ENCODE data around the gene P4HTM.

The P4HTM gene

GRCh38 chr3:48984663-48985062 lies 5.4 kb upstream of the P4HTM start:
- no peak for DNase-seq (ENCODE audit: low spot score)

DNA sequence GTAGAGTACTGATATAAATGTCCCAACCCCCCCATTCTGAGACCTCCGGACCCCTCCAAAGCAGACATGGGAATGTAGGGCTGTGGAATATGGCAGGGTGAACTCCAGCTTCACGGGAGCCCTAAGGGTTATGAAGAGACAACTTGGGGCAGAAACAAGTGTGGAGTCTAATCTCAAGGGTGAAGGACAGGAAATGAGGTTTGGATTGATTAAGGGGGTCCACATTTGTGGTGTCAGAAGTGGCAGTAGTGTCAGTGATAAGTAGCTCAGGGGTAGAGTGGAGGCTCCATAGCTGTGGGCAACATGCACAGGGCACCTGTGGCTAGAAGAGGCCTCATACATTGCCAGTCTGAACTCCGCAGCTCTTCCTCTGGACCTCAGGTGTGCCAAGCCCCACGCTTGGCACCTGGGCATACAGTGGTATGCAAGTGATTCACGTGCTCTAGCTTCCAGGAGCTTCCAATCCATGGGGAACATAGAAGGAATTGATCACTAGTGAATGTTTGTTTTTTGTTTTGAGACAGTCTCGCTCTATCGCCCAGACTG lies 4.1 kb upstream of the P4HTM start:
- DNase-seq (ENCODE audit: low spot score), result no peak

DNA sequence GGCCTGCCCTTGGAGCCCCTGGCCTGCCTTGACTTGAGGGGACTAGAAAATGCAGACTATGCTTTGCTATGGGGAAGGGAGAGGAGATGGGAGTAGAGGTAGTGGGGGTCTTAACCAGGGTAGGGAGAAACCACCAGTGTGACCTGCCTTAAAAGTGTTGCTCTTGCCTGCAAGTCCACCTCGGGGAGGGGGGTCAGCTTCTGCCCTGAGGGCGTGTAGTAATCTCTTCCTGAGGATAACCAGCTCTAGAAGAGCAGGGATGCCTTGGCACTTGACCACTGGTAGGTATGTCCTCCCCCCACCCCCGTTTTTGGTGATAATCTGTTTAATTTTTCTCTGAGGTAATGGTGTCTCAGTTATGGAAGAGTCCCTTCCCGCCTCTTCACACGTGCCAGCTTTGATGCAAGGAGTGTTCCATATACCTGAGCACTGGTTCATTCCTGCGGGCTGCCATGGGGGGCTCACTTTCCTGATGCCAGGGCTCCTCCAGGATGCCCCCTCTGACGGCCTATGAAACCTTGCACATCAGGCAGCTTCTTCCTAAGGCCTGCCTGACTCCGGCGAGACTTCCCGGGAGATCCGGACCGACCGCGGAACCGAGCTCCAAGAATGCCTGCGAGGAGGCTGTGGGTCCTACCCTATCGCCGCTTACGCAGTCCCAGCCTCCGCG lies 780 bp upstream of the P4HTM start:
- no peak for DNase-seq (ENCODE audit: low spot score)

GRCh38 chr3:48990636-48991469 lies 812 bp downstream of the P4HTM start:
- no peak for DNase-seq (ENCODE audit: low spot score)

GRCh38 chr3:48991851-48992545 lies 2.0 kb downstream of the P4HTM start:
- no peak for DNase-seq (ENCODE audit: low spot score)

- DNase-seq (ENCODE audit: low spot score), result peak; percentile 38
These were observed 3.8 kb downstream of the P4HTM start for GRCh38 chr3:48993834-48994233.

DNA sequence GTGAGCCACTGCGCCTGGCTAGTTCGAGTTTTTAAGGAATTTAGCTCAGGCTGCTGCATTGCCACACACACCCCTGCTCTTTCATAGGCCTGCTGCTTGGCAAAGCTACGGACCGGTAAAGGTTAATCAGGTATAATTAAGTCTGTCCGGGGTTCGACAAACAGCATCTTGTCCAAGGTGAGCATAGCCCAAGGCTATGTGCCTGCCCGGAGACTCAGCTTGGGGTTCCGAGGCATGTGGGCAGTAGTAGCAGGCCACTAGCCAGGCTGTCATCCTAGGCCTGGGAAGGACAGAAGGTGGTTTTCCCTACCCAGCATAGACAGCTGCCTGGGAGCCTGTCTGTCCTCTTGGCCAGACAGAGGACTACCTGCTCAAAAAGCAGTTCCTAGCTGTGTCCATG lies 6.6 kb downstream of the P4HTM start:
- DNase-seq (ENCODE audit: low spot score), result no peak

- no peak for DNase-seq (ENCODE audit: low spot score)
These were observed 7.1 kb downstream of the P4HTM start for GRCh38 chr3:48997102-48997635.

DNA sequence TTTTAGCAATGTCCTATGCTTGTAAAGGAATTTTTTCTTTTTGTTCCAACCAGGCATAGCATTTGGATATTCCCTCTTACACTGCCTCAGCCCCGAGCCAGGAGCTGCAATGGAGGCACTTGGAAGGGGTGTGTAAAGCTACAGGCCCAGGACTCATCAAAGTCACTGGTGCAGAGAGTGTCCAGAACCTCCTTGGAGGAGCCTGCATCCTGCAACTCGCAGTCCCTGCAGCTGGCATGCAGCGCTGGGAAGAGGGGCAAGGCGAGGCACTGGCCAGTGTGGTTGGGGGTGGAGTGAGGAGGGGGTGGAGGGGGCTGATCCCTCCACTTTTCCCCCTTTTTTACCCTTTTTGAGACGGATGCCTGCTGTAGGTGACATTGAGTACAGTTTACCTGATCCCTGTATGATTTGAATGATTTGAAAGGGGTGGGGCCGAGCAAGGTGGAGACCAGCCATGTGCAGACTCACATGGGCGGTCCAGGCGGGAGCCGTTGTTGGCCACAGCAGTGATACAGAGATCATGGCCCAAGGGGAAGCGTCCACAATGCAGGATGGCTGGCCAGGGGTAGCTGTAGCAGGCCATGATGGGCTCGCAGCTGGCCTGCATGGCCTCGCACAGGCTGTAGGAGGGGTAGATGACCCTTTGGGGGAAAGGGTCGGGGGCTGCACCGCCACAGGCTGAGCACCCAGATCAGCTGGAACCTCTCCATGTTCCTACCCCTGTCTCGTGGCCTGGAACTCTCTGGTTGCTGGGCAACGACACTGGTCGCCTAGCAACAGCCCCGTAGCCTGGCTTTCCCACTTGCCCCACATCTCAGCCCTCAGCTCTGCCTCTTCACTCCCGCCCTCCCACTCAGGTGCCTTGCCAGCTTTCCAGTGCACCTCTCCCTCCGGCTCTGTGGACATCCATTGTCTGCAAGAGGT lies 7.9 kb downstream of the P4HTM start:
- no peak for DNase-seq (ENCODE audit: low spot score)

- DNase-seq (ENCODE audit: low spot score), result no peak
These were observed 9.2 kb downstream of the P4HTM start for GRCh38 chr3:48999085-48999858.

DNA sequence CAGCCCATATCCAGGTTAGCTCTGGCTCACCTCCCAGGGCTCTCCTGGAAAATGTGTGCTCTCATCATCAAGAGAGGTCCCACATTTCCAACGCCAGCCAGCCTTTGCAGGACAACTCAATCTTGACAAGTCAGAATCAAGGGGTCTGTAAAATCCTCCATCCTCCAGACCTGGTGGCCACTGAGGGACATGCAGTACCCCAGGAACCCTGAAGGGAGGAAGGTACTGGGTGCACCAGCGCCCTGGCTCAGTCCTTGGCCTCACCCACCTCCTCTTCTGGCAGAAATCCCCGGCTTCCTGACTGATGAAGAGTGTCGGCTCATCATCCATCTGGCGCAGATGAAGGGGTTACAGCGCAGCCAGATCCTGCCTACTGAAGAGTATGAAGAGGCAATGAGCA lies 11.1 kb downstream of the P4HTM start:
- no peak for DNase-seq (ENCODE audit: low spot score)

- no peak for DNase-seq (ENCODE audit: low spot score)
These were observed 14.6 kb downstream of the P4HTM start for GRCh38 chr3:49004352-49005302.

- no peak for DNase-seq (ENCODE audit: low spot score)
These were observed 15.3 kb downstream of the P4HTM start for GRCh38 chr3:49005303-49005680.

DNA sequence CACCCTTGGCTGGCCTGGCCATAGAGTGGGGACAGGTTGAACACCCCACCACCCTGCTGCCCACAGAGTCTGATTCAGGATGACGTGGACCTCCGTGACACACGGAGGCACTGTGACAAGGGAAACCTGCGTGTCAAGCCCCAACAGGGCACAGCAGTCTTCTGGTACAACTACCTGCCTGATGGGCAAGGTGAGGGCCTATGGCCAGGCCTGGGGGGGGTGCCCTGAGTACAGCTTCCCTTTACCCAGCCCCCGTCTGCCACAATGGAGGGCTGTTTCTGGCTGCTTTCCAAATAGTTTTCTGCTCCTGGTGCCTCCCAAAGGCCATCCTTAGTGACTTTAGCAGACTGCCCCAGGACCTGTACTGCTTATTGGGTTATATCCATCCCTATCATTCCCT lies 16.0 kb downstream of the P4HTM start:
- DNase-seq (ENCODE audit: low spot score), result no peak

- DNase-seq (ENCODE audit: low spot score), result peak; percentile 16
These were observed 16.5 kb downstream of the P4HTM start for GRCh38 chr3:49006408-49007067.

DNA sequence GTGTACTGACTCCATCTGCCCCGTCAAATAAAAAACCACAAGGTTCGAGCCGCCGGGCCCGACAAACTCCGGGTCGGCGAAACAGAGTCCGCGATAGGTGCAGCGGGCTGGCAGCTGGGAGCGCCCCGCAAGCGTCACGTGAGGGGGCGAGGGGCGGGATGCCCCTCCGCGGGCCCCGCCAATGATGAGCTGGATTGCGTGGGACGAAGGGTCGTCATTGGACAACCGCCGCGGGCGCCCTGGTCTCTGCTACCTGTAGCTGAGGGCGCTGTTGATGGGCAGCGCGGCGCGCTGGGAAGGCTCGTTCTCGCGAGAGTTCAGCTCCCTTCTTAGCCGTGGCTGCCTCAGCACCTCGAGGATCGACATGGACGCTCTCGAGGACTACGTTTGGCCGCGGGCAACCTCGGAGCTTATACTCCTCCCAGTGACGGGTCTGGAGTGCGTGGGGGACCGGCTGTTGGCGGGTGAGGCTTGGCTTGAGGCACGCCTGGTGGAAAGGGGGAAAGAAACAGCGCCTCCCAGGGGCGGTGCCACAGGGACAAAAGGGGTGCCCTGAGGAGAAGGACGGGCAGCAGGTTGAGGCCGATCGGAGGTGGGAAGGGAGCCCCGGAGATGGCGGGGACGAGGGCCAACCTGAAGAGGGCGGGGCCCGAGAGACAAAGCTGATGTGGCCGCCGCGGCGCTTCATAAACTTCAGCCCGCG lies 17.2 kb downstream of the P4HTM start, which contains the start of gene WDR6:
Gene WDR6, plus strand, starts transcription at position 324 of the 703 bp plus-strand sequence. Its CDS starts 41 bp downstream, at position 365.
- peak; percentile 97 for DNase-seq (ENCODE audit: low spot score)

GRCh38 chr3:49007771-49008528 lies 17.9 kb downstream of the P4HTM start:
- DNase-seq (ENCODE audit: low spot score), result peak; percentile 68

Data from kidney capillary endothelial cell (primary cell).